HEK293T (cell line): ENCODE data around the gene INTS13.

Experiments
- CTCF ChIA-PET: fragments of 350-600 bp; formaldehyde crosslinking; extraction: SDS; loops from one replicate; lab custom pipeline; 2021; ENCODE audit warnings: antibody characterized with exemption, inconsistent platforms; lab: Yijun Ruan, JAX
- POLR2A ChIA-PET: fragments of 350-600 bp; formaldehyde crosslinking; extraction: SDS; loops from one replicate; lab custom pipeline; 2020; ENCODE audit warnings: antibody characterized with exemption, inconsistent platforms; lab: Yijun Ruan, JAX
- DNase-seq: peaks from one replicate; pipeline ENCODE4 v3.0.0; 2012; ENCODE audit warnings: mixed read lengths; ENCODE audit errors: extremely low spot score
- ARNT ChIP-seq: fragments of 450-650 bp; IDR thresholded peaks from 2 replicates; pipeline ENCODE4 v1.6.1; 2017; ENCODE audit warnings: mild to moderate bottlenecking
- BHLHE40 ChIP-seq: fragments of 450-650 bp; IDR thresholded peaks from 2 replicates; pipeline ENCODE4 v1.6.1; 2016; ENCODE audit warnings: mild to moderate bottlenecking, moderate library complexity, borderline replicate concordance
- CTBP1 ChIP-seq: fragments of 450-650 bp; IDR thresholded peaks from 2 replicates; pipeline ENCODE4 v1.6.1; 2016; ENCODE audit warnings: borderline replicate concordance
- ELF4 ChIP-seq: fragments of 450-650 bp; IDR thresholded peaks from 2 replicates; pipeline ENCODE4 v1.6.1; 2017; ENCODE audit warnings: antibody characterized with exemption
- FOXA1 ChIP-seq: fragments of 450-650 bp; IDR thresholded peaks from 2 replicates; pipeline ENCODE4 v1.6.1; 2016; ENCODE audit warnings: mild to moderate bottlenecking
- FOXK2 ChIP-seq: fragments of 450-650 bp; IDR thresholded peaks from 2 replicates; pipeline ENCODE4 v1.6.1; 2016; ENCODE audit warnings: mild to moderate bottlenecking
- FOXM1 ChIP-seq: fragments of 450-650 bp; IDR thresholded peaks from 2 replicates; pipeline ENCODE4 v1.6.1; 2017; ENCODE audit warnings: mild to moderate bottlenecking, borderline replicate concordance
- HDGF ChIP-seq: fragments of 450-650 bp; IDR thresholded peaks from 2 replicates; pipeline ENCODE4 v1.6.1; 2017; ENCODE audit warnings: antibody characterized with exemption, borderline replicate concordance
- L3MBTL2 ChIP-seq: fragments of 450-650 bp; conservative IDR thresholded peaks from 2 replicates; pipeline ENCODE4 v1.6.1; 2016; ENCODE audit warnings: mild to moderate bottlenecking
- LEF1 ChIP-seq: fragments of 450-650 bp; IDR thresholded peaks from 2 replicates; pipeline ENCODE4 v1.6.1; 2017; ENCODE audit warnings: mild to moderate bottlenecking, borderline replicate concordance
- NFRKB ChIP-seq: fragments of 450-650 bp; IDR thresholded peaks from 2 replicates; pipeline ENCODE4 v1.6.1; 2016; ENCODE audit warnings: mild to moderate bottlenecking, moderate library complexity
- SP1 ChIP-seq: fragments of 450-650 bp; IDR thresholded peaks from 2 replicates; pipeline ENCODE4 v1.6.1; 2017
- SUZ12 ChIP-seq: fragments of 450-650 bp; IDR thresholded peaks from 2 replicates; pipeline ENCODE4 v1.6.1; 2016; ENCODE audit warnings: mild to moderate bottlenecking
- TARDBP ChIP-seq: fragments of 450-650 bp; IDR thresholded peaks from 2 replicates; pipeline ENCODE4 v1.6.1; 2016
- ZNF384 ChIP-seq: fragments of 450-650 bp; IDR thresholded peaks from 2 replicates; pipeline ENCODE4 v1.6.1; 2016
- TF ChIP-seq, protein P1 (sequence below): fragments of 450-650 bp; IDR thresholded peaks from 2 replicates; pipeline ENCODE4 v1.6.1; 2016

INTS13 gene

DNA sequence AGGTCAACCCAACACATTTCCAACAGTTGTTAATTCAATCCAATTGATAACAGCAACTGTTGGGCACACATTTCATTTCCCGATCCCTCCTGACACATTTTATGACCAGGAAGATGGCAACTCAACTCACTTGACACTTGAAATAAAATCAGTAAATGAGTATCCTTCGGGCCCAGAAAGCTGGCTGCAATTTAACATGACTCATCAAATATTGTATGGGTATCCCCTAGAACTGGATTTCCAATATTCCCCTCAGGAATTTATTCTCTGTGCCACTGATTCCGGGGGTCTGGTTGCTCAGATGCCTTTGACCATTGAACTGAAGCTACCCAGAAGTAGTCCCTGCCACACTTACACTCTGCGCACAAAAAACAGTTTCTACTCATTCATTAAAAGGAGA lies 42.1 kb downstream of the INTS13 start:
- CTCF ChIA-PET, result no interaction called here
- no peak for DNase-seq
- TF ChIP-seq HDGF (no peak), LEF1 (no peak), L3MBTL2 (no peak)

GRCh38 chr12:26891704-26892103 lies 46.1 kb downstream of the INTS13 start:
- ChIA-PET CTCF (no interaction called here), POLR2A (no interaction called here)
- DNase-seq, result no peak
- TF ChIP-seq TARDBP, result no peak
- TF ChIP-seq, protein P1, sequence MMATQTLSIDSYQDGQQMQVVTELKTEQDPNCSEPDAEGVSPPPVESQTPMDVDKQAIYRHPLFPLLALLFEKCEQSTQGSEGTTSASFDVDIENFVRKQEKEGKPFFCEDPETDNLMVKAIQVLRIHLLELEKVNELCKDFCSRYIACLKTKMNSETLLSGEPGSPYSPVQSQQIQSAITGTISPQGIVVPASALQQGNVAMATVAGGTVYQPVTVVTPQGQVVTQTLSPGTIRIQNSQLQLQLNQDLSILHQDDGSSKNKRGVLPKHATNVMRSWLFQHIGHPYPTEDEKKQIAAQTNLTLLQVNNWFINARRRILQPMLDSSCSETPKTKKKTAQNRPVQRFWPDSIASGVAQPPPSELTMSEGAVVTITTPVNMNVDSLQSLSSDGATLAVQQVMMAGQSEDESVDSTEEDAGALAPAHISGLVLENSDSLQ, result no peak
- TF ChIP-seq SUZ12, result no peak
- no peak for TF ChIP-seq ARNT
- no peak for TF ChIP-seq LEF1
- no peak for TF ChIP-seq FOXA1
- no peak for TF ChIP-seq HDGF
- TF ChIP-seq NFRKB, result no peak
- no peak for TF ChIP-seq SP1
- TF ChIP-seq CTBP1, result no peak
- no peak for TF ChIP-seq FOXK2
- TF ChIP-seq FOXM1, result no peak
- no peak for TF ChIP-seq L3MBTL2
- TF ChIP-seq ZNF384, result no peak
- no peak for TF ChIP-seq ELF4

More for the DNA sequence above, 42.1 kb downstream of the INTS13 start:
- POLR2A ChIA-PET, result no interaction called here

DNA sequence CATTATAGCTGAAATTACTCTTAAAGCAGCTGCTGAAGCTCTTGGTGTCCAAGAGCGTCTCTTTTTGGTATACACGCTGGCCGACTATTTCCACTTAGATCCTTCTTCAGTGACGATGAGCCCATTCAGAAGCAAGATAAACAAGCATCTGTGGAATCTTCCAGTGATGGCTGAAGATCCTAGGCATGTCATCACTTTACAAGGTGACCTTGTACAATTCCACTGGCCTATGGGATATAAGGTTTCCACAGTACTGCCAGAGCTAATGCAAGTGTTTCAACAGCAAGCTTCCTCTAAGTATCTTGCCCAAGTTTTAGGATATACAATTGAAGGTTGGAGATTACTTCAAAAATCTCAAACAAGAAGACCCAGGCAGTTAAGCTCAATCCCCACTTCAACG lies 47.0 kb downstream of the INTS13 start:
- DNase-seq, result no peak
- POLR2A ChIA-PET, result interaction anchor here (0.8 kb wide), 1 partner anchor 58 kb away, joined by 3 read pairs; the partner anchor contains the start of gene ITPR2
- CTCF ChIA-PET, result interaction anchor here (0.7 kb wide), 1 partner anchor 45 kb away, joined by 3 read pairs; no protein-coding TSS in a partner anchor
- TF ChIP-seq FOXM1 (no peak), ARNT (no peak), L3MBTL2 (no peak), BHLHE40 (no peak), FOXA1 (no peak), SUZ12 (no peak), NFRKB (no peak), SP1 (no peak)

DNA sequence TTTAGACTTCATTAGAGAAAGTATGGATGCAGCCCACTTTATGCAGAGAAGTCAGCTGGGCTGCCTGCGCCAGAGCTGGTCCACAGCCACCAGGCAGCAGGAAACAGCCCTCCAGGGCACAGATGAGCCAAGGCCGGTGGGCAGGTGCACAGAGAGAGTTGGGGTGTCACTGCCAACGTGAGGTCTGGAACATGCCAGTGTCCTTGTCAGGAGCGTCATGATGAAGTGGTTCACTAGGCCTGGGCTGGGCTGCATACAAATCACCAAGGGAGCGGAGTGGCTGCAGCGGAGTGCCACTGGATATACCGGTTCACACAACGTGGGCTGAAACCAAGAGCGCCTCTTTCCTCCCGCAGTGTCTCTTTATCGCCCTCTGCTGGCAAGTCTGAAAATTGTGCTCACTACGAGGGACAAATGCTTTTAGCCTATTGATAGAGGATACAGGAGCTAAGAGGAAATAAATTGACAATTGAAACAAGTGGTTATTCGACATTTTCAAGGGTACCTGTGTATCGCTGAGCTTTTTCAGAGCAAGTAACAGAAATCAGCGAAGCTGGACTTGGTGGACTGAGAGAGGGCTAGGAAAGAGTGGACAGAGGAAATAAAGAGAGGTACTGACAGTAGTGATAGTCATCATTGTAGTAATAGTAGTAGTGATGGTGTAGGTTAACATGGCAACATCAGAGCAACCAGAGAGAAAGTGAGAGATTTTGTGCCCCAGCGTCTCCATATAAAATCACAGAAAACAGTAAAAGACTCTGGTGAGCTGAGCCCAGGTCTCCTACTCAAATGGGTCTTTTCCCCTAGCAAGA lies 52.8 kb downstream of the INTS13 start:
- peak; percentile 84 for DNase-seq
- no peak for TF ChIP-seq SUZ12
- no peak for TF ChIP-seq ZNF384
- TF ChIP-seq ELF4, result no peak
- no peak for TF ChIP-seq SP1
- TF ChIP-seq FOXM1, result no peak
- TF ChIP-seq FOXA1, result no peak
- no peak for TF ChIP-seq CTBP1
- TF ChIP-seq ARNT, result no peak
- TF ChIP-seq, protein P1, result no peak
- TF ChIP-seq HDGF, result no peak
- no peak for TF ChIP-seq TARDBP
- TF ChIP-seq BHLHE40, result no peak
- TF ChIP-seq FOXK2, result no peak
- CTCF ChIA-PET, result interaction anchor here (0.6 to 1.4 kb wide), 17 partner anchors 9 to 192 kb away, joined by 3 to 10 read pairs (median 3); no protein-coding TSS in a partner anchor
- POLR2A ChIA-PET, result no interaction called here

- TF ChIP-seq HDGF (no peak), ZNF384 (no peak), LEF1 (no peak), ELF4 (no peak), NFRKB (no peak), FOXK2 (no peak), SUZ12 (no peak), TARDBP (no peak), FOXA1 (no peak), ARNT (no peak), CTBP1 (no peak)
- TF ChIP-seq, protein P1, result no peak
- CTCF ChIA-PET, result no interaction called here
- POLR2A ChIA-PET, result no interaction called here
- no peak for DNase-seq
Observed at GRCh38 chr12:26880625-26881024, 57.2 kb downstream of the INTS13 start.

DNA sequence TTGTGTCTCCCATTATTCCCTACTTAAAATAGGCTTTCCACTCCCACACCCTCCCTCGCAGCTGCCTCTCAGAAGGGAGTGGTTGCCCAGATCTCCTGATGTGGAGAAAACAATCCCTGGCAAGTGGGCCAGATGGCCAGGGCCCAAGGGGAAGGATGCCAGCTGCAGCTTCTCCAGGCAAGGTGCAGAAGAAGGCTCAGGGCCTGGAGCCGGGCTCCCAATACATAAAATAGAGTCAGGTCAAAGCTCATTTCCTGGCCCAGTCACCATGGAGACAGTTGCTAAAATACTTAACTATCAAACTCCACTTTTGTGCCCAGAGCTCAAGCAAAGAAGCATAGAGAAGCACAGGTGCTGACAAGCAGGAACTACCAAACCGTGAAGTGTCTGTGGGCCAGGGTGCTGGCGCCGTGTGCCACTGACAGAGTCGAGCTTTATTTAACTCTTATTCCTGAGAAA lies 59.1 kb downstream of the INTS13 start:
- no peak for TF ChIP-seq FOXK2
- no peak for TF ChIP-seq CTBP1
- no peak for TF ChIP-seq NFRKB
- TF ChIP-seq FOXA1, result no peak
- TF ChIP-seq FOXM1, result no peak
- no peak for TF ChIP-seq ELF4
- TF ChIP-seq, protein P1, result no peak
- TF ChIP-seq L3MBTL2, result no peak
- TF ChIP-seq SP1, result no peak
- no peak for TF ChIP-seq ARNT
- no peak for TF ChIP-seq BHLHE40
- no peak for TF ChIP-seq LEF1
- TF ChIP-seq ZNF384, result no peak
- POLR2A ChIA-PET, result no interaction called here
- DNase-seq, result no peak
- CTCF ChIA-PET, result no interaction called here
